ENCODE data around the gene HTR3A.
A peak's percentile ranks its signal among the peaks of the same experiment; 100 is the strongest.

Gene HTR3A

DNA sequence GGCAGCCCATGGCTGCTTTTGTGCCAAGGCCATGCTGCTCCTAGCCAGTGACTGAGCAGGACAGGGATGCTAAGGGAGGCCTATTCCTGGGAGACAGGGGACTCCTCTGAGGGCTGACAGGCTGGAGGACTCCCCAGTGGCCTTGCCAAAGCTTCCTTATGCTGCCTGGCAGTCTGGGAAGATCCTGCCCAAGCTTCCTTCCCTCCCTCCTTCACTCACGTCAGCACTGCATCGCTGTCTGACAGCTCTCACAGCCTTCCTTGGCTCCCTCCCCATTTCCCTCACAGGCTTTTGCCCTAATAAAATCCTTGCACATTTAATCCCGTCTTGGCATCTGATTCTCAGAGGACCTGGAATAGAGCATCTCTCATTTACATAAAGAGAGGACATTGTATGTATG lies 26.5 kb downstream of the HTR3A start:
- in situ Hi-C loops (cut with HindIII; ENCODE audit: low pct_ligation_motif_present, low pct_unique_long_range_greater_than_20kb, low sequenced_read_pairs), result no loop called here
- no peak for DNase-seq

DNA sequence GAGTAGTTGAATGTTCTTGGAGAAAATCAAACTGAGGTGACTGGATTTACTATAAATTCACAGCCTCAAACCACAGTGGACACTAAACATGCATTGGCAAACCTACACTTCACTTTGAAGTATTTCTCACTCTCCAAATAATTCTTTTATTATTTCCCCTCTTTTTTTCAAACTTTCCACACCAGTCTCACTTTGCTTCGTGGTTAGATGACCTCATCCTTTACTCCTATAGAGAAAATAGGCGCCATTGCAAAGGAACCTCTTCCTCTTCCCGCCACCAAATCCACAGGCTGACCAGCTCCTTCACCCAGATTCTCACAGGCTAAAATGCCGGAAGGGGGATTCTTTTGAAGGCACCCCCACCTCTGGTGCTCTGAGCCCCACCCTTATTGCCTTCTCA lies 33.4 kb downstream of the HTR3A start:
- no peak for DNase-seq
- in situ Hi-C loops (cut with HindIII; ENCODE audit: low pct_ligation_motif_present, low pct_unique_long_range_greater_than_20kb, low sequenced_read_pairs), result no loop called here

DNA sequence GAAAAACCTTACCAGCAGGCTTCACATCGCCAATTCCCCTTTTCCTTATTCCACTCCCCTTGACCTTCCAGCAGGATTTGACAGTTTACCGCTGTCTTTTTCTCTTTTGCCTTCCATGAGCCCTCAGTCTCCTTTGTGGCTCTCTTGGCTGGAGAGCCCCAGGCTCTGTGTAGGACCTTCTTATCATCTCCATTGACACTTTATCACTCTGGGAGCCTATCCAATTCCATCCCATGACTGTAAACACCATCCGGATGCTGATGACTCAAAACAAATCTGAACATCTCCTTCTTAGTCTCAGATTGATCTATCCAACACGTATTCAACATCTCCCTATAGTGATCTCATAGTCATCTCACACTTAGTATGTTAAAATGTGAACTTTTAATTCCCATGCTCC lies 36.0 kb downstream of the HTR3A start:
- DNase-seq, result no peak
- in situ Hi-C loops (cut with HindIII; ENCODE audit: low pct_ligation_motif_present, low pct_unique_long_range_greater_than_20kb, low sequenced_read_pairs), result no loop called here

DNA sequence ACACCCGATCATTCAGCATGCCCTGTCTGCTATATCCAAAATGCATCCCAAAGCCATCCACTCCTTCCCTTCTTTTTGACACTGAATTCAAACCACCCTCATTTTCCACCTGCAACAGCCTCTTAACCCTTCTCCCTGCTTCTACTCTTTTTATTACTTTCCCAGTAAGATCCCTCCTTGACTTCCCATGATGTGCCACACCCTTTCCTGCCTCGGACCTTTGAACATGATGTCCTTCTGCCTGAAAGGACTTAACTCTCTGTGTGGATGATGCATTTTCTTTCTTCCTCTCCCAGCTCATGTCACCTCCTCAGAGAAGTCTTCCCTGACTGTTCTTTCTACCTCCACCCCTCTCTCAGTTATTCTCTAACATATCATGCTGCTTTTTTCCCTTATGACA lies 36.5 kb downstream of the HTR3A start:
- in situ Hi-C loops (cut with HindIII; ENCODE audit: low pct_ligation_motif_present, low pct_unique_long_range_greater_than_20kb, low sequenced_read_pairs), result no loop called here
- no peak for DNase-seq

DNA sequence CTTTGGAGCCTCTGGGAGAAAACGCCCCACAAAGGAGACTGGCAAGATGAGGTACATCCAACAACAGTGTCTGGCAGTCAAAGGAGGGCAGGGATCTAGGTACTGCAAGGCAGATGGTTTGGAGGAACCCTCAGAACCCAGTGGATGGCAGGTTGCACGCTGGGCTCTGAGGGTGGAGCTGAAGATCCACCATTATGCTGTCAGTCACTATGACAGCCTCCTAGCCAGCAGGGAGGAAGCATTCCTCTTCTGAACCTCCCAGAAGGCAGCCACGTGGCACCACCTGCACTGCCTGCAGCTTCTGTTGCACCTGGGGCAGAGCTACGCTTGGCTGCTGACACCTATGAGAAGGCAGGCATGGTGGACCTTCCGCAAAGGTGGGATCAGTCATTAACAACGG lies 40.2 kb downstream of the HTR3A start:
- in situ Hi-C loops (cut with HindIII; ENCODE audit: low pct_ligation_motif_present, low pct_unique_long_range_greater_than_20kb, low sequenced_read_pairs), result no loop called here
- DNase-seq, result no peak

DNA sequence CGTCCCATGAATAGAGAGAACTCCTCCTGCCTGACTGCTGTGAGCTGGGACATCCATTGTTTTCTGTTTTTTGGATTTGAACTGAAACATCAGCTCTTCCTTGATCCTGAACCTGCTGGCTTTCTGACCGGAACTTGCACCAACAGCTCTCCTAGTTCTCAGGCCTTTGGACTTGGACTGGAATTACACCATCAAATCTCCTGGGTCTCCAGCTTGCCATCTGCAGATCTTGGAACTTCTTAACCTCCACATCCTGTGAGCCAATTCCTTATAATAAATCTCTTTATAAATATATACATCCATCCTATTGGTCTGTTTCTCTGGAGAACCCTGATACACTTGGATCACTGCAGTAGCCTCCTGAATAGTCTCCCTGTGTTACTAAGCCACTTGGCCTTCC lies 42.1 kb downstream of the HTR3A start:
- no peak for DNase-seq
- in situ Hi-C loops (cut with HindIII; ENCODE audit: low pct_ligation_motif_present, low pct_unique_long_range_greater_than_20kb, low sequenced_read_pairs), result no loop called here

DNA sequence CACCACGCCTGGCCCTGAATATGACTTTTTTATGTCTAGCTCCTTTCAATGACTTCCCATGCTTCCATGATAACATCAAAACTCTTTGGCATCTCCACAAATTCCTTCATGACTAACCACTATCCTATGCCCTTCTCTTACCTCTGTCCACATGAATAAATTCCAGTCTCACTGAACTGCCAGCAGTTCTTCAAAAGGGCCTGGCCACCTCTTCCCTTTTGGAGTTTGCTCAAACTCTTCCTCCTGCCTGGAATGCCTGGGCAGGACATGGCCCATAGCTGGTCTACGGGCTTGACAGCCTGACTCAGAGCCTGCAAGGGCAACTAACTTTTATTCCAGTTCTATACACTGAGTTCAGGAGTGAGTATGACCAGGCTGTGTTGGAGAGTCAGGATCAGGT lies 42.8 kb downstream of the HTR3A start:
- in situ Hi-C loops (cut with HindIII; ENCODE audit: low pct_ligation_motif_present, low pct_unique_long_range_greater_than_20kb, low sequenced_read_pairs), result no loop called here
- no peak for DNase-seq

DNA sequence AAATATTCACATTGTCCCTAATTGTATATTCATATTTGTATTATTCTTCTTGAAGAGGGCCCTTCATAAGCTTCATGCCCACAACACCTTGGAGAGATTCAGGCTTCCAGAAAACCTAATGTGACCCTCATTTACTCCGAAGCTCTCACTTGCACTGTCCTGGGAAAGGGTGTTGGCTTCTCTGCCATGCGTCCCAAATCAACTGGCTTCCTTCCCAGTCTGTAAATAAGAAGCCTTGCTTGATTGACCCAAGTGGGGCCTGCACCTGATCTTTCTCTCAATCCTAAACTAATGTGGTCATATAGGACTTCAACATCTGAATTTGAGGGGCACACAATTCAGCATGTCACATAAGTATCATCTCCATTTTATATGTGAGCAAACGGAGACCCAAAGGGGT lies 44.1 kb downstream of the HTR3A start:
- in situ Hi-C loops (cut with HindIII; ENCODE audit: low pct_ligation_motif_present, low pct_unique_long_range_greater_than_20kb, low sequenced_read_pairs), result no loop called here
- DNase-seq, result no peak

DNA sequence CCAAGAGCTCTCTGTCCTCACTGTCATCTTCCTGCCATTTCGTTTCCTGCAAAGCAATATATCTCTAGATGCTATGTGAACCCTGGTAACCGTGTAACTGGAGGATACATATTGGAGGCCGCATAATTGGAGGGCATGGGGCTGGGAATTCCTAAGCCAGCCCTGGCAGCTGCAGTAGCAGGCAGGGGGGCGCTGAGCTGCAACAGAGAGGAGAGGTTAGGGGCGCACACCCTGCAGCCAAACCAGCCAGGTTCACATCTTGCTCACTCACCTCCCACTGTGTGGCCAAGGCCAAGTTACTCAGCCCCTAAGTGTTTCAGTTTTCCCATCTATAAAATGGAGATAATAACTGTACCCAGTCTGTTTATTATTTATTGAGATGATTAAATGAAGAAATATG lies 44.7 kb downstream of the HTR3A start:
- DNase-seq, result no peak
- in situ Hi-C loops (cut with HindIII; ENCODE audit: low pct_ligation_motif_present, low pct_unique_long_range_greater_than_20kb, low sequenced_read_pairs), result no loop called here

DNA sequence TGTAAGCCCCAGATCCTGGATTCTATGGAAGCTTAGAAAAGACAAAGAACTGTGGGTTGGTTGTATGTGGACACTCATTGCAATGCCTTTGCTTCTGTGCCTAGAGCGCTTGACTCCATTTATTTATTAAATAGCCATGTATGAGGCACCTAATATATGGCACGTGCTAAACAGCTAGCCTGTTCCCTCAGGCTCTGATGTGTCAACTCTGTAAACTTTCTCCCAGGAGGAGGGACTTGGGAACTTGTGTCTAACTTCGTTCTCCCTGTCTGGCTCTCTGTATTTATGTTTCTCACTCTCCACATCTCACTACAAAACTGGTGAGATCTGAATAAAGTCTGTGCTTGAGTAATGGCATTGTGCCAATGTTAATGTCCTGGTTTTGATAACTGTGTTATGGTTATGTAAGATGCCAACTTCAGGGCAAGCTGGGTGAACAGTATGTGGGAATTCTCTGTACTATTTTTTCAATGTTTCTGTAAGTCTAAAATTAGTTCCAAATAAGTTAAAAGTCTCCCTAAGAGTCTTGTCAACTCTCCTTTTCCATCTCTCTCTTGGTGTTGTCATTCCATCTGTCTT lies 50.5 kb downstream of the HTR3A start:
- DNase-seq, result no peak
- in situ Hi-C loops (cut with HindIII; ENCODE audit: low pct_ligation_motif_present, low pct_unique_long_range_greater_than_20kb, low sequenced_read_pairs), result no loop called here

DNA sequence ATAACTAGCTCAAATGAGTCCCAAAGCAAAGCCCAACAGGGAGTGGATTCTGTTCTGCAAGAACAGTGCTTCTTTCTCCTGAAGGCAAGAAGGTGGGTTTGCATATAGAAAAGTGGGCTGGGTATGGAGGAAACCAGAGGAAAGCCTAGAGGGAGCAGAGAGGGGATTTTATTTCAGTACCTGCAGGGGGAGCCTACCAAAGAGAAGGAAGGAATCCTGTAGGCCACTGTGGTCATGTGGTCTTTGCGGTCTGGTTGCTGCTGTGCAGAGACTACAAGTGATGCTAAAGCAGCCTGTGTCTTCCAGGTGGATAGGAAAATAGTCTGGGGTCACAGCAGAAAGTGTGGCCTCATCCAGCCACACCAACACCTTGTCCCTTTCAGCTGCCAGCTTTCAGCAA lies 51.4 kb downstream of the HTR3A start:
- in situ Hi-C loops (cut with HindIII; ENCODE audit: low pct_ligation_motif_present, low pct_unique_long_range_greater_than_20kb, low sequenced_read_pairs), result no loop called here
- peak; percentile 24 for DNase-seq

DNA sequence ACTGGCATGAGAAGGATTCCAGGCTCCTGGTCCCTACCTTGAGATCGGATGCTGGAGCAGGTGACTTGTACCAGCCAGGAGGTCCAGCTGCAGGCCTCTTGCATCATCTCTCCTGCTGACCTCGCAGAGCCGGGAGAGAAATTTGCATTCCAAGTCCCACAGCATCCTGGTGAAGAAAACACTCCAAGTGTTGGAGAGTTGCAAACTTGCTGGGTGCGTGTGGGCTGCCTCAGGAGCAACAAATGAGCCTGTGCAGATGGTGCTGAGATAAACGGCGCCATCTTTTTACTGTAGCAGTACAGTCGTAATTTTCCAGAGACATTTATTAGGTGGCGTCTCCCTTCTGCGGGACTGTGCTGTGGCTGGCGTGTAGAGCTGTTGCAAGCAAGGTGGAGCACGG lies 52.5 kb downstream of the HTR3A start:
- no peak for DNase-seq
- in situ Hi-C loops (cut with HindIII; ENCODE audit: low pct_ligation_motif_present, low pct_unique_long_range_greater_than_20kb, low sequenced_read_pairs), result no loop called here

DNA sequence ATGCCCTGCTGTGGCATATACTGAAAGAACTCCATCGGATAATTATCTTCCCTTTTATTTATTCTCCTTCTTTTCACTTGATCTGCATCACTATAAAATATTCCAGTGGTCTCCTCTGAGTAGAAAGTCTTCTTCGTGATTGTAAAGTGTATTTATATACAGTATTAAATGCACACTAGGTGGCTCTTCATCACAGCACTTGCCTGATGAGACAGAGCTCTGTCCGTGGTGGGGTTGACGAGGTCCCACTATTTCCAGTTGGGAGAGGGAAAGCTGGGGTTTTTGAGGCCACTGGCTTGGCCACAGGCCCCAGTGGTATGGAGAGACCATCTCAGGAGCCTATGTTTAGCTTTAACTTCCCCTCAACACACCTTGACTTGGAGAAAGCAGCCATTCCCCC lies 53.0 kb downstream of the HTR3A start:
- no peak for DNase-seq
- in situ Hi-C loops (cut with HindIII; ENCODE audit: low pct_ligation_motif_present, low pct_unique_long_range_greater_than_20kb, low sequenced_read_pairs), result no loop called here

DNA sequence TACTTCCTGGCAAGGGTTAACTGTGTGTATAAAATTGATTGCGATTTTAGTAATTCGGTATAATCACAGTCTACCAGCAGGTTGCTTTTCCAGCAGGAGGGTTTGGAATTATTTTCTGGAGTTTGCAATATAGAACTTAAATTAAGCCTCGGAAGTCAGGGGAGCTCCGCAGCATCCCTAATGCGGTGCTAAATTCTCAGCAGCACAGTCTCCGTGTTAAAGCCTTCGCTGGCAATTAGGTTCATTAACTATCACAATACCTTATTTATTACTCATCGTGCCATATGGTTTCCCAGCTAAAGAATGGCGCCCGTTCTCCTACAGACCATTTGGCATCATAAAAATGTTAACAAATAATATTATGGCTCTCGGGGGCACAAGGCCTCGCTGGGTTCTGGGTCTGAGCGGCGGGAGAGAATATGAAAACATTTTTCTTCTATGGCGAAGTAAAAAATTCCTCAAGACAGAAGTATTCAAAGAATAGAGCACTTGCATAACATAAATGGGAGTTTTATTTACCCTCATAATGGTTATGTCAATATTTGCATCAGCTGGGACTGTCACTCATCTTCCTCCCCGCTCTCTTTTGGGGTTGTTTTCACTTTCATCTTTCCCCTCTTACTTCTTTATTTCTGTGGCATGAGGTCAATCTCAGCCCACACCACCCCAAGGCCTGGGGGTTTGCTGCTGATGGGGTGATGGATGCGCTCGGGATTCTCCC lies 56.5 kb downstream of the HTR3A start:
- no peak for DNase-seq
- in situ Hi-C loops (cut with HindIII; ENCODE audit: low pct_ligation_motif_present, low pct_unique_long_range_greater_than_20kb, low sequenced_read_pairs), result no loop called here

DNA sequence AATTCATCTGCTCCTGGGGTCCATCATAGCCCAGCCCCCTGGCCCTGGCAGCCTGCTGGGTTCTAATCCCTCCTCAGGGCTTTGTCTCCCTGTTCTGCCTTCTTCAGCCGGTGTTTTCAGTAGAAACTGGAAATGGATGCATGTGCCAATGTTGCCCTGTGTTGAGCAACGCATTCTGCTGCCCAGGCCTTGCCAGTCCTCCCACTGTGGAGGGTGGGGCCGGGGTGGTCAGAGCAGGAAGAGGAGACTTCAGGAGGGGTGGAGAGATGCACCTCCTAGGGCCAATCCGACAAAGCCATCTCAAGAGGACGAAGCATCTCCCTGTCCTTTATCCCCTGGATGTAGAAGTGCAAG lies 57.0 kb downstream of the HTR3A start:
- in situ Hi-C loops (cut with HindIII; ENCODE audit: low pct_ligation_motif_present, low pct_unique_long_range_greater_than_20kb, low sequenced_read_pairs), result no loop called here
- DNase-seq, result no peak

DNA sequence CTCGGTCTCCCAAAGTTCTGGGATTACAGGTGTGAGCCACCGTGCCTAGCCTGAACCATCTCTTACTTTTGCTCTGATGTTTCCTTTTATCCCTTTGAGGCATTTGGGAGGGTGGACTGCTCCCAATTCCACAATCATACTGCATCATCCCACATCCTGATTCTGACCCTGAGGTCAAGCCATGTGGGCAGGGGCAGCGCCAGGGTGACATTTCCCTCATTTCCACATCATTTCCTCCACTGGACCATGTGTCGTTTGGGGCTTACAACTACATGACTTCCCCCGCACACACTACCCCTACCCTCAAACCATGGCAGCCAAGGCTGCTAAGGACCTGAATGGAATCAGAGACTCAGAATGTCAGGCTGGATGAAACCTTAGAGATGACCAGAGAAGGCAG lies 58.2 kb downstream of the HTR3A start:
- in situ Hi-C loops (cut with HindIII; ENCODE audit: low pct_ligation_motif_present, low pct_unique_long_range_greater_than_20kb, low sequenced_read_pairs), result no loop called here
- DNase-seq, result no peak

DNA sequence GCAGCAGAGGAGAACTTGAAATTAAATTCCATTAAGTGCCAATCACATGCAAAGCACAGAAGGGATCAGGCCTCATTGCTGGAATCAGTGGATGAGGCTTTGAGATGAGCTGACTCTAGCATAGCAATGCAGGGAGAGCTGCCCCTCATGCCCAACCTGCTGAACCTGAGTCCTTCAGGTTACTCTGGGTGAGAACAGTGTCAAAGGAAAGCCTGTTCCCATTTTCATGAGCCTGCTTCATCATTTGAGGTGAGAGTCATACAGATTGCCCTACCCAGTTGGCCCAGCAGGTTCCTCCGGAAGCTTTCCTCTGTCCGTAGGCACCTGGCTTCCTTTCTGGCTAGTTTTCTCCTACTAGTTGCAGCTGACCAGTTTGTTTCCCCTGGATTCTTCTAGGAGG lies 58.7 kb downstream of the HTR3A start:
- in situ Hi-C loops (cut with HindIII; ENCODE audit: low pct_ligation_motif_present, low pct_unique_long_range_greater_than_20kb, low sequenced_read_pairs), result no loop called here
- DNase-seq, result no peak

DNA sequence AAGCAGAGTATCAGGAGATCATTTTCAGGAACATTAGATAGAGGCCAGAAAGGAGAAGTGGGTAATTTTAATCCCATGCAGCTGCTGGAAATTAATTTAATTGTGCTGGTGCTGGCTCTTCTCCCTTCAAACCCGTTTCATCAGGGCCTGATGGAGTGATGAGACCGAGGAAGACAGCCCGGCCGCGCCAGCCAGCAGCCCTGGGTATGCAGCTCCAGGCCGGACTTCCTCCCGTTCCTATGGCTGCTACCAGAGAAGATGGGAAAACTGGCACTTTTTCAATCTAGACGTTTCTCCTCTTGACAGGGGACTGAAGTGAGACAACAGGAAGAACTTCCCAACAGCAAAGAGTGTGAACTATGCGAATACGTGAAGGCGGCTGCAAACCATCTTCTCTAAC lies 60.0 kb downstream of the HTR3A start:
- no peak for DNase-seq
- in situ Hi-C loops (cut with HindIII; ENCODE audit: low pct_ligation_motif_present, low pct_unique_long_range_greater_than_20kb, low sequenced_read_pairs), result no loop called here

DNA sequence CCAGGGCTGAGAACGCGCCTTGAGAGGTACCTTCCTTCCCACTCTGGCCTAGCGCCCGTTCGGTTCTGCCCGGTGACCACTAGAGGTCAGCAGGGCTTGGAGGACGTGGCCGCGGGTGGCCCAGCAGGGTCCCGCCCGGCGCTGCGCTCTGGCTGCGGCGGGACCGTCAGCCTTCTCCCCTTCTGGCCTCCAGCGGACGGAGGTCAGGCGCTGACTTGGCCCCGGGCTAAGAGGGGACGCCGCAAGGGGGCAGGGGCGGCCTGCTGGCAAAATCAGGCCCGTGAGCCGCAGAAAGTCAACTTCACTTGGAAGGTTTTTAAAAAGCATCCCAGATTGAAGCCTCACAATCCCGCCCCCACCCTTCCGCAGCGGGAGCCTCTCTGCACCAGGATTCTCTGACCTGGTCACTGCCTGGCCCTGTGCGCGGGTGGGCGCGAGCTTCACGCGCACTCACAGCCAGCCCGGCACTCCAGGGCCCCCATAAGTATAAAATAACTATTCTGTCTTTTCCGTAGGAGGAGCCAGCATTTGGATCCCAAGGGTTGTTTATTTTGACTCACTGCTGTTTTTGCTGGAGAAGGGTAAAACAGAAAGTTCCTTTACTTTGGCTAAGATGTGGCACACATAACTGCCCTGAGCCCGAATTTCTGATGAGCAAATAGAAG lies 61.4 kb downstream of the HTR3A start:
- peak; percentile 56 for DNase-seq
- in situ Hi-C loops (cut with HindIII; ENCODE audit: low pct_ligation_motif_present, low pct_unique_long_range_greater_than_20kb, low sequenced_read_pairs), result no loop called here

DNA sequence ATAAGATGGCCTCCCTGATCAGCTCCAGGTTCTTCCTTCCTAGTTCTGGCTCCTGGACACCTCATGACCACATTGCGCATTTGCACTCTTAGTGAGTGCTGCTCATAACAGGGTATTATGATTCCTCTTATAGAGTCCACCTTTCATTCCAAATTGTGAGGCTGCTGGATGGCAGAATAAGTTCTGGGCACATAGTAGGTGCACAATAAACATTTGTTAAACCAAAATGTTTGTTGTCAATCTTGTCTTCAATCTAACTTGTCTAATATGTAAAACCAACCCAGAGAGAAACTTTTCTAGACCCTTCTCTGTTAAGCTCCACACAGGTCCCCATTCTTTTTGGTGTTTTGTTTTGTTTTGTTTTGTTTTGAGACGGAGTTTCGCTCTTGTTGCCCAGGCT lies 62.0 kb downstream of the HTR3A start:
- DNase-seq, result no peak
- in situ Hi-C loops (cut with HindIII; ENCODE audit: low pct_ligation_motif_present, low pct_unique_long_range_greater_than_20kb, low sequenced_read_pairs), result no loop called here
